ENCODE results near the gene SMYD3.

DNA sequence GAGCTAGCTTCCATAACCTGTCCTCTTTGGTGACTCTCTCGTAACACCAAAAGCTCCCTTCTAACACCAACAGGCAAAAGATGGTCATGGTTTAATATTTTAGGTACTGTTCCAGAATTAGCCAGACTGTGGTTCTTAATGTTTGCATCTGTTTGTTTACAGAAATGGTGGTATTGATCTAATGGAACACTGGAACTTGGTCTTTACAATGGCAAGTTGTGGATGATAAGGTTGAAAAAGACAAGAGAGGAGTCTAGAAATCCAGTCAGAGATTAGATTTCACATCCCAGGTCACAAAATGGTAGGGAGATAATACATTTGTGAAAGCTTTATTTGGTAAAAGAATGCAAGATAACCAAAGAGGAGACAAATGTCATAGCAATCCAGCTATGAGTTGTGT, 293.1 kb downstream of the SMYD3 start:
- TF ChIP-seq CTCF (IDR thresholded peaks at IDR 0.05): no peak
- no peak for TF ChIP-seq RFX5 (IDR thresholded peaks at IDR 0.05)
- TF ChIP-seq SMC3 (IDR thresholded peaks at IDR 0.05): no peak
- TF ChIP-seq NR3C1 (IDR thresholded peaks at IDR 0.05): no peak
